Common myeloid progenitor, CD34-positive (primary cell): ENCODE measurements around the gene PRSS57.

Source experiments
- CTCF ChIA-PET: fragments of 350-600 bp; sonication (Branson Sonifier 250); formaldehyde crosslinking; loops from one replicate; lab custom pipeline; 2021; ENCODE audit warnings: antibody characterized with exemption; lab: Charles Lee
- POLR2A ChIA-PET: fragments of 350-600 bp; sonication (Branson Sonifier 250); formaldehyde crosslinking; loops from one replicate; lab custom pipeline; 2021; ENCODE audit warnings: antibody characterized with exemption; lab: Charles Lee
- DNase-seq, 3 donors: peaks; one replicate each; pipeline versions ENCODE4 v3.0.0 to v3.0.0-alpha.2; 2013
- H3K27ac ChIP-seq, 2 experiments: 1 replicate in 1 of 2; 2 replicates in 1 of 2; pipeline ENCODE4 v1.7.0; 2013; ENCODE audit warnings: inconsistent platforms in 2 of 2, low read length in 2 of 2, mild to moderate bottlenecking in 2 of 2, low read depth in 1 of 2, moderate library complexity in 1 of 2; ENCODE audit not compliant: severe bottlenecking in 2 of 2, insufficient read depth in 1 of 2, poor library complexity in 1 of 2
- H3K27me3 ChIP-seq, 5 experiments: replicated peaks in 2 of 5; 1 replicate in 3 of 5; 2 replicates in 2 of 5; pipeline versions ENCODE4 v1.6.1 to v1.7.0; 2013; ENCODE audit warnings: low read length in 4 of 5, mild to moderate bottlenecking in 2 of 5, moderate library complexity in 2 of 5, inconsistent platforms in 1 of 5; ENCODE audit not compliant: insufficient read depth in 5 of 5, control insufficient read depth in 4 of 5
- H3K36me3 ChIP-seq, 4 experiments: 1 replicate in 2 of 4; 2 replicates in 2 of 4; pipeline versions ENCODE4 v1.6.1 to v1.7.0; 2013; ENCODE audit warnings: low read length in 3 of 4, control low read depth in 1 of 4, mild to moderate bottlenecking in 1 of 4; ENCODE audit not compliant: control insufficient read depth in 4 of 4, insufficient read depth in 4 of 4
- H3K4me1 ChIP-seq, 4 experiments: 1 replicate in 3 of 4; 2 replicates in 1 of 4; pipeline versions ENCODE4 v1.6.1 to v1.7.1; 2013; ENCODE audit warnings: low read length in 3 of 4, mild to moderate bottlenecking in 3 of 4, control low read depth in 1 of 4, inconsistent platforms in 1 of 4, moderate library complexity in 1 of 4; ENCODE audit not compliant: control insufficient read depth in 4 of 4, insufficient read depth in 4 of 4; ENCODE audit errors: control extremely low read depth in 1 of 4
- H3K4me3 ChIP-seq, 7 experiments: 1 replicate in 4 of 7; 2 replicates in 3 of 7; pipeline versions ENCODE4 v1.5.1 to v1.7.0; 2013; ENCODE audit warnings: mild to moderate bottlenecking in 7 of 7, low read length in 6 of 7, moderate library complexity in 6 of 7, inconsistent platforms in 2 of 7, low read depth in 2 of 7, control low read depth in 1 of 7; ENCODE audit not compliant: insufficient read depth in 4 of 7, control insufficient read depth in 1 of 7; ENCODE audit errors: extremely low read depth in 1 of 7
- H3K9me3 ChIP-seq, 5 experiments: 1 replicate in 4 of 5; 2 replicates in 1 of 5; pipeline versions ENCODE4 v1.6.1 to v1.7.1; 2013; ENCODE audit warnings: low read length in 4 of 5, mild to moderate bottlenecking in 2 of 5, inconsistent platforms in 1 of 5, low read depth in 1 of 5, moderate library complexity in 1 of 5; ENCODE audit not compliant: control insufficient read depth in 4 of 5, insufficient read depth in 2 of 5; ENCODE audit errors: control extremely low read depth in 1 of 5
- WGBS: methylation state at CpG from one replicate; pipeline ENCODE4 v1.1.5; 2013; ENCODE audit not compliant: insufficient coverage; 5-methylcytosine and 5-hydroxymethylcytosine counted together

PRSS57 gene

DNA sequence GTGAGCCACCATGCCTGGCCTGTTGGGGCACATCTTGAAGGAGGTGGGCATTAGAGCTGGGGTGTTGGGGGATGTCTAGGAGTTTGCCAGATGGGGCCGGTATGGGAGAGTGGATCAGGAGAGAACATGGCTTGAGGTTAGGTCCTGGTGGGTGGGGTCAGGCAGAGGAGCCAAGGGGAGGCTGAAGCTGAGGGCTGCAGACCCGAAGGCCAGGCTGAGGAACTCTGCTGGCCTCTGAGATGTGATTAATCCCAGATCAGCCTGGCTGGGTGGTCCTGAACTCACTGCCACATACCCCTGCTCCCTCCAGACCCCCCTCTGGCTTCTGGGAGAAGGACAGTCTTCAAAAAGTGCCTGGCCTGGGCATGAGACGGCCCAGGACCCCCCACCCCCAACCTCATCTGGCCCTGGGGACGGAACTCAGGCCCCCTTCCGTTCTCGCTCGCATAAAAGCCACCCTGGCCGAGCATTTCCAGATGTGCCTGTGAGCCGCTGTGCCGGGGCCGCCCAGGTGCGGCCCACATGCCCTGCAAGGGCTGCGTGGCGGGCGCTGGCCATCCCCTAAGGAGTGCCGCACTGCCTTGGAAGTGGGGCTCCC is 16.4 kb downstream of the PRSS57 start:
- H3K4me3 ChIP-seq = peak overlapping the region in 4 of 7 experiments; percentile 69 to 74 (median 71)
- peaks cover 0 to 33% (median 10%) of the 10 kb centered on the region in 5 experiments for H3K27me3 ChIP-seq
- no peaks in the 10 kb centered on the region for H3K9me3 ChIP-seq
- peaks cover 0 to 2% (median 0%) of the 10 kb centered on the region in 4 experiments for H3K36me3 ChIP-seq
- ChIA-PET CTCF (interaction anchor here (0.9 to 2.5 kb wide), 8 partner anchors 9 to 102 kb away, joined by 3 to 16 read pairs (median 3); partner anchors contain the start of genes PALM and PRSS57), POLR2A (interaction anchor here (0.8 to 2.6 kb wide), 3 partner anchors 9 to 26 kb away, joined by 3 to 20 read pairs (median 3); no protein-coding TSS in a partner anchor)
- 97% methylated on average over 10 of the region's 16 CpGs for WGBS
- peak overlapping the region in 1 of 2 experiments; percentile 34 for H3K27ac ChIP-seq
- no peak for DNase-seq
- peaks cover 0 to 34% (median 27%) of the 10 kb centered on the region in 4 experiments for H3K4me1 ChIP-seq

DNA sequence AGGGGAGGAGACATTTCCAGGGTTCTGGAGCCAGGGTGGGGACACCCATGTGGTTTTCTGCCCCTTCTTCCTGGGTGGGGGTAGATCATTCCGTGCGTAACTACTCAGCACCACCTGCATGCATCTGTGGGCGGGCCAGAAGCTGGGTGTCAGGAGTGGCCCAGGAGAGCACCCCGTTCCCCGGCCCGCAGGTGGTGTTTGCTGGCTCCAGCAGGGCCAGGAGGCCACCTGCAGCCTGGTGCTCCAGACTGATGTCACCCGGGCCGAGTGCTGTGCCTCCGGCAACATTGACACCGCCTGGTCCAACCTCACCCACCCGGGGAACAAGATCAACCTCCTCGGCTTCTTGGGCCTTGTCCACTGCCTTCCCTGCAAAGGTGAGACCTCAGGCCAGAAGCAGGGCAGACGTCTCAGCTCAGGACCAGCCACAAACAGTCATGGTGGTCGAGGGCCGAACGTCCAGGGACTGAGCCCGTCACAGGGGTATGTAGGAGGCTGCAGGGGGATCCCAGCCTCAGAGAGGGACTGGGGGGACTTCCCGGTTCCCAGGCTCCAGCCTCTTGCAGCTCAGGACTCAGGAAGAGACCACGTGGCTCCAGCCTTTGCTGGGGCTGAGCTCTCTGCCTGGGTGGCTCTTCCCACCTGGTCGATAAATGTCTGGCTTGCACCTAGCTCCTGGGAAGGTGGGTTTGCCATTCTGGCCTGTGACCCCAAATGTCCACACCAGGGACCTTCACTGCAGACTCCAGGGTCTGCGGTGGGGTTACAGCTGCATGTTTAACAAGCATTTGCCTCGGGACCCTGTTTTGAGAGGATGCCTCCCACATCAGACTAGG is 17.4 kb downstream of the PRSS57 start:
- no peak overlapping the region for H3K27ac ChIP-seq
- H3K9me3 ChIP-seq = no peaks in the 10 kb centered on the region
- no peak overlapping the region for H3K4me3 ChIP-seq
- peaks cover 0 to 33% (median 10%) of the 10 kb centered on the region in 5 experiments for H3K27me3 ChIP-seq
- peaks cover 0 to 2% (median 0%) of the 10 kb centered on the region in 4 experiments for H3K36me3 ChIP-seq
- CTCF ChIA-PET = interaction anchor here (1.0 to 2.5 kb wide), 4 partner anchors 9 to 62 kb away, joined by 3 to 6 read pairs (median 3); no protein-coding TSS in a partner anchor
- 93% methylated on average over 18 of the region's 22 CpGs for WGBS
- H3K4me1 ChIP-seq = peaks cover 0 to 34% (median 27%) of the 10 kb centered on the region in 4 experiments
- POLR2A ChIA-PET = interaction anchor here (0.7 to 1.2 kb wide), 2 partner anchors 15 to 26 kb away, joined by 3 read pairs; partner anchors contain the start of gene RNF126
- no peak for DNase-seq

DNA sequence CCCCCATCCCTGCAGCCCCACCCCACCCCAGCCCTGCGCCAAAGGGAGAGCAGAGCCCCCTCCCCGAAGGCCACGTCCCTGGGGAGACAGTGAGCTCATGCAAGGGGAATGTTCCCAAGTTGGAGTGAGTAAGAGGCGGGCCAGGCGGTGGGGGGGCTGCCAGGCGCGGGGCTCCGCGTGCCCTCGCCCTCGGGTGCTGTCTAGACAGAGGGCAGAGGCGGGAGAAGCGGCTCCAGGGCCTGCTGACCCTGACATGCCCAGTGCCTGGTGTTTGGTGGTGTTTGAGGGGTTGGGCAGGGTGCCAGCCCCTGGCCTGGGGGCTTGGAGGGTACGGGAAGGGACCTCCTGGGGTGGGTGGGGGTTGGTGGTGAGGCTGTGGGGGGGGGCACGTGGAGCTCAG is 18.1 kb downstream of the PRSS57 start:
- no peaks in the 10 kb centered on the region for H3K36me3 ChIP-seq
- no peak overlapping the region for H3K27ac ChIP-seq
- ChIA-PET POLR2A (interaction anchor here (0.7 to 1.2 kb wide), 2 partner anchors 14 to 27 kb away, joined by 3 read pairs; partner anchors contain the start of gene RNF126), CTCF (interaction anchor here (1.0 to 2.5 kb wide), 4 partner anchors 8 to 62 kb away, joined by 3 to 6 read pairs (median 3); no protein-coding TSS in a partner anchor)
- DNase-seq = peak in 1 of 3 donors; percentile 37
- H3K4me3 ChIP-seq = no peak overlapping the region
- 25% methylated on average over 3 of the region's 15 CpGs for WGBS
- peaks cover 0 to 34% (median 27%) of the 10 kb centered on the region in 4 experiments for H3K4me1 ChIP-seq
- H3K9me3 ChIP-seq = no peaks in the 10 kb centered on the region
- H3K27me3 ChIP-seq = peaks cover 0 to 33% (median 10%) of the 10 kb centered on the region in 5 experiments

DNA sequence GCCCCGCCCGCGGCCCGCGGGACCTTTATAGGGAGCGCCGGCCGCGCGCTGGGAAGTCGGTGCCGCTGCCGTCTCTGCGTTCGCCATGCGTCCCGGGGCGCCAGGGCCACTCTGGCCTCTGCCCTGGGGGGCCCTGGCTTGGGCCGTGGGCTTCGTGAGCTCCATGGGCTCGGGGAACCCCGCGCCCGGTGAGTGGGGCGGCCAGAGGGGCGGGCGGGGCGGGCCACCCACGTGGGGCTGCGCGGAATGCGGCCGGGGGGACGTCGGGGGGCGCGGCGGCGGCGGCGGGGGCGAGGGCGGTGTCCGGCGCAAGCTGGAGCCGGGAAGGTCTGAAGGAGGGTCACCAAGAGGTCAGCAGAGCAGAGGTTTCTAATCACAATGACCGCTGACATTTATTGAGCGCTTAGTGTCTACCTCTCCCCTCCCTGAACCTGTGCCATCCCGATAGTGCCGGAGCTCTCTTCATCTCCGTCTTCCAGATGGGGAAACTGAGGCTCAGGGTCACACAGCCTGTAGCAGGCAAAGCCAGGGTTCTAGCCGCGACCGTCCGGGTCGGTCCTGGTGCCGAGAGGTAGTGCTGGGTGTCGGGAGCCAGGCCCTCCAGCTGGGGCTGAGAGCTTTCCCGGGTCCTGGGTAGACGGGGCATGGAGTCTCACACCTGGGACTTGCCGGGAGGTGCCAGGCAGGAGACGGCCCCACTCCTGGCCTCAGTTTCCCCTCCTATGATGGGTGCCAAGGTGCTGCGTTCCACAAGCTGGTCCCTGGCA is 18.7 kb downstream of the PRSS57 start, which contains the start of gene FSTL3:
Gene FSTL3 (plus strand): TSS at position 54 of the 767 bp plus-strand sequence. CDS start 32 bp downstream, at position 86.
- Histone ChIP-seq H3K4me1 (peaks cover 0 to 30% (median 24%) of the 10 kb centered on the region in 4 experiments), H3K9me3 (no peaks in the 10 kb centered on the region), H3K27me3 (peaks cover 0 to 33% (median 10%) of the 10 kb centered on the region in 5 experiments), H3K4me3 (peak within 1 kb of the TSS in 1 of 7 experiments; percentile 13), H3K36me3 (no peaks in the 10 kb centered on the region), H3K27ac (no peak within 1 kb of the TSS)
- ChIA-PET POLR2A (interaction anchor here (0.7 kb wide), 1 partner anchor 27 kb away, joined by 3 read pairs; no protein-coding TSS in a partner anchor), CTCF (interaction anchor here (1.0 to 2.5 kb wide), 4 partner anchors 7 to 63 kb away, joined by 3 to 6 read pairs (median 3); no protein-coding TSS in a partner anchor)
- no peak for DNase-seq
- 9% methylated on average over 50 of the region's 63 CpGs for WGBS

DNA sequence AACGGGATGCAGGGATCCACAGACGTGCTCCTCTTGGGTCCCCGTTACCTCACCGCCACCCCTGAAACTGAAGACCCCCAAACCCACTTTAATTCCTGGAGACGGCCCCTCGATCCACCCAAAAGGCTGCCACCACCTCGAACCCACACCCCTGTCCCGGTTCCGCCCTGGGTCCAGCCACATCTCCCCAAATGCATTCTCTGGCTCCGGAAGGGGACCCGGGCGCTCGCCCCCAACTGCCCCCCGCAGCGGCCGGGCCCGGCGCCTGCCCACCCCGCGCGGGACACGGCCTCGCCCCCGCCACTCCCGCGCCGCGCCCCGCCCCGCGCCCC is 19.3 kb downstream of the PRSS57 start:
- Histone ChIP-seq H3K27ac (no peak overlapping the region), H3K9me3 (no peaks in the 10 kb centered on the region), H3K4me1 (peaks cover 0 to 25% (median 19%) of the 10 kb centered on the region in 4 experiments), H3K36me3 (no peaks in the 10 kb centered on the region), H3K27me3 (peaks cover 0 to 33% (median 10%) of the 10 kb centered on the region in 5 experiments), H3K4me3 (peak overlapping the region in 1 of 7 experiments; percentile 13)
- DNase-seq = no peak
- WGBS = 7% methylated on average over 17 of the region's 31 CpGs
- POLR2A ChIA-PET = no interaction called here
- CTCF ChIA-PET = interaction anchor here (1.0 to 1.3 kb wide), 3 partner anchors 9 to 32 kb away, joined by 3 to 5 read pairs (median 3); partner anchors contain the start of gene PALM
